Measurements from ENCODE around the gene KDM4E.
A peak's percentile ranks its signal among the peaks of the same experiment; 100 is the strongest.

Gene KDM4E

DNA sequence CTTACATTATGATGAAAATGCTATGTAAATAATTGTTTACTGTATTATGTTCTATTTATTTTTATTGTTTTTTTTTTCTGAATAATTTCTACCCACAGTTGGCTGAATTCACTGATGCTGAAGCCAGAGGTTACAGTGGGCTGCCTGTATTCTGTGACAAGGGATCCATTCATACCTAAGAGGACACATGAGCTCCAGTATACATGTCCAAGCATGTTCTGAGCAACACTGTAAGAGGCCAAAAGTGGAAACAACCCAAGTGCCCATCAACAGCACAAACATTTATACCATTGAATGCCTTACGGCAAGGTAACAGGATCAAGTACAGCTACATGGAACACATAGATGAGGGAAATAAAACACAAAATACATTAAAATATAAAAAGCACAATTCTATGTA, 40.3 kb downstream of the KDM4E start:
- Histone ChIP-seq H3K9ac (ENCODE audit: low read length) (no peak overlapping the region), H3K4me3 (ENCODE audit: low read depth, low read length, poor library complexity, severe bottlenecking) (no peak overlapping the region), H2AFZ (ENCODE audit: low read length) (no peak overlapping the region), H3F3A (ENCODE audit: insufficient read depth, low read length) (no peaks in the 10 kb centered on the region), H3K79me2 (ENCODE audit: insufficient read depth, low read length) (no peaks in the 10 kb centered on the region), H4K20me1 (ENCODE audit: insufficient read depth, low read length) (no peaks in the 10 kb centered on the region), H3K9me2 (ENCODE audit: low read depth, low read length) (no peaks in the 10 kb centered on the region), H3K27ac (ENCODE audit: low read depth, low read length, poor library complexity, severe bottlenecking) (no peak overlapping the region), H3K4me2 (ENCODE audit: low read length) (no peak overlapping the region), H3K4me1 (ENCODE audit: insufficient read depth, low read length, severe bottlenecking) (peaks cover 17% of the 10 kb centered on the region), H3K36me3 (ENCODE audit: insufficient read depth, low read length) (no peaks in the 10 kb centered on the region), H3K9me3 (ENCODE audit: low read length) (no peaks in the 10 kb centered on the region), H3K27me3 (ENCODE audit: insufficient read depth, low read length) (no peaks in the 10 kb centered on the region)
- TF ChIP-seq EZH2 (IDR thresholded peaks at IDR 0.05; ENCODE audit: borderline replicate concordance, low read length), result no peak
- TF ChIP-seq, protein P1, sequence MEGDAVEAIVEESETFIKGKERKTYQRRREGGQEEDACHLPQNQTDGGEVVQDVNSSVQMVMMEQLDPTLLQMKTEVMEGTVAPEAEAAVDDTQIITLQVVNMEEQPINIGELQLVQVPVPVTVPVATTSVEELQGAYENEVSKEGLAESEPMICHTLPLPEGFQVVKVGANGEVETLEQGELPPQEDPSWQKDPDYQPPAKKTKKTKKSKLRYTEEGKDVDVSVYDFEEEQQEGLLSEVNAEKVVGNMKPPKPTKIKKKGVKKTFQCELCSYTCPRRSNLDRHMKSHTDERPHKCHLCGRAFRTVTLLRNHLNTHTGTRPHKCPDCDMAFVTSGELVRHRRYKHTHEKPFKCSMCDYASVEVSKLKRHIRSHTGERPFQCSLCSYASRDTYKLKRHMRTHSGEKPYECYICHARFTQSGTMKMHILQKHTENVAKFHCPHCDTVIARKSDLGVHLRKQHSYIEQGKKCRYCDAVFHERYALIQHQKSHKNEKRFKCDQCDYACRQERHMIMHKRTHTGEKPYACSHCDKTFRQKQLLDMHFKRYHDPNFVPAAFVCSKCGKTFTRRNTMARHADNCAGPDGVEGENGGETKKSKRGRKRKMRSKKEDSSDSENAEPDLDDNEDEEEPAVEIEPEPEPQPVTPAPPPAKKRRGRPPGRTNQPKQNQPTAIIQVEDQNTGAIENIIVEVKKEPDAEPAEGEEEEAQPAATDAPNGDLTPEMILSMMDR (IDR thresholded peaks at IDR 0.05; ENCODE audit: low read length), result no peak

DNA sequence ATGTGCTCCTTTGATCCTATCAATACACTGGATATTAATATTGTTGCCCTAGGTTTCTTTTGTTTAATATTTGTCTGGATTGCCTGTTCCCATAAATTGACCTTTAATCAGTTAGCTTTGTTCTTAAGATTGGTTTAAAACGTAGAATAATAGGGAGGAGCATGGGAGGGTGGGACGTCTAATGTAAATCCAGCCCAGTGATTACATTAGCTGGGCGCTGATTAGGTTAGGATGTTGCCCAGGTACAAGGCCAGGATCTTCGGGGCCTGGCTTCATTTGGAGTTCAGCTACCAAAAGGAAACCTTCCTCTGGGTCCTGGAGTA, 41.6 kb downstream of the KDM4E start, which contains the start of gene SRSF8:
Gene SRSF8 (plus strand): TSS at position 204 of the 323 bp plus-strand sequence. CDS start 308 bp downstream, outside the sequence.
- Histone ChIP-seq H3K27ac (ENCODE audit: low read depth, low read length, poor library complexity, severe bottlenecking) (peak within 1 kb of the TSS; percentile 49), H3K9me2 (ENCODE audit: low read depth, low read length) (no peaks in the 10 kb centered on the region), H4K20me1 (ENCODE audit: insufficient read depth, low read length) (no peaks in the 10 kb centered on the region), H3K79me2 (ENCODE audit: insufficient read depth, low read length) (no peaks in the 10 kb centered on the region), H3K36me3 (ENCODE audit: insufficient read depth, low read length) (no peaks in the 10 kb centered on the region), H3K9ac (ENCODE audit: low read length) (peak within 1 kb of the TSS; percentile 59), H3K4me3 (ENCODE audit: low read depth, low read length, poor library complexity, severe bottlenecking) (peak within 1 kb of the TSS; percentile 71), H3F3A (ENCODE audit: insufficient read depth, low read length) (no peaks in the 10 kb centered on the region), H3K27me3 (ENCODE audit: insufficient read depth, low read length) (no peaks in the 10 kb centered on the region), H3K9me3 (ENCODE audit: low read length) (no peaks in the 10 kb centered on the region), H3K4me1 (ENCODE audit: insufficient read depth, low read length, severe bottlenecking) (peaks cover 17% of the 10 kb centered on the region), H2AFZ (ENCODE audit: low read length) (peak within 1 kb of the TSS; percentile 89; the same call in 1 of the 2 replicates), H3K4me2 (ENCODE audit: low read length) (peak within 1 kb of the TSS; percentile 79)
- no peak for TF ChIP-seq EZH2 (IDR thresholded peaks at IDR 0.05; ENCODE audit: borderline replicate concordance, low read length)
- TF ChIP-seq, protein P1 (IDR thresholded peaks at IDR 0.05; ENCODE audit: low read length), result no peak

DNA sequence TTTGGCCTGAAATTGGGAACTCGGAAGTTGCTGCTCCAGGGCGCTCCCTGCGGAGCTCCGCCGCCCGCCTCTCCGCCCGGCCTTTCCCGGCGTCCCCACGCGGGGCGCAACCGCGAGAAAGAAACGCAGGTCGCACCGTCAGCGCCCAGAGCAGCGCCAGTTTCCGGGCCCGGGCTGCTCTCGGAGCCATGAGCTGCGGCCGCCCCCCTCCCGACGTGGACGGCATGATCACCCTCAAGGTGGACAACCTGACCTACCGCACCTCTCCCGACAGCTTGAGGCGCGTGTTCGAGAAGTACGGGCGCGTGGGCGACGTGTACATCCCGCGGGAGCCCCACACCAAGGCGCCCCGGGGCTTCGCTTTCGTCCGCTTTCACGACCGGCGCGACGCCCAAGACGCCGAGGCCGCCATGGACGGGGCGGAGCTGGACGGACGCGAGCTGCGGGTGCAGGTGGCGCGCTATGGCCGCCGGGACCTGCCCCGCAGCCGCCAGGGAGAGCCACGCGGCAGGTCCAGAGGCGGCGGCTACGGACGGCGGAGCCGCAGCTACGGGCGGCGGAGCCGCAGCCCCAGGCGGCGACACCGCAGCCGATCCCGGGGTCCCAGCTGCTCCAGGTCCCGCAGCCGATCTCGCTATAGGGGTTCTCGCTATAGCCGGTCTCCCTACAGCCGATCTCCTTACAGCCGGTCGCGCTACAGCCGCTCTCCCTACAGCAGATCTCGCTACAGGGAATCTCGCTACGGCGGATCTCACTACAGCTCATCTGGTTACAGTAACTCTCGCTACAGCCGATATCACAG, 42.2 kb downstream of the KDM4E start:
- Histone ChIP-seq H3K27me3 (ENCODE audit: insufficient read depth, low read length) (no peaks in the 10 kb centered on the region), H2AFZ (ENCODE audit: low read length) (no peak overlapping the region), H3K4me2 (ENCODE audit: low read length) (peak overlapping the region; percentile 79), H3K9me2 (ENCODE audit: low read depth, low read length) (no peaks in the 10 kb centered on the region), H3K27ac (ENCODE audit: low read depth, low read length, poor library complexity, severe bottlenecking) (peak overlapping the region; percentile 49), H3K9me3 (ENCODE audit: low read length) (no peaks in the 10 kb centered on the region), H4K20me1 (ENCODE audit: insufficient read depth, low read length) (no peaks in the 10 kb centered on the region), H3F3A (ENCODE audit: insufficient read depth, low read length) (no peaks in the 10 kb centered on the region), H3K36me3 (ENCODE audit: insufficient read depth, low read length) (no peaks in the 10 kb centered on the region), H3K4me3 (ENCODE audit: low read depth, low read length, poor library complexity, severe bottlenecking) (peak overlapping the region; percentile 71), H3K9ac (ENCODE audit: low read length) (peak overlapping the region; percentile 59), H3K4me1 (ENCODE audit: insufficient read depth, low read length, severe bottlenecking) (peaks cover 17% of the 10 kb centered on the region), H3K79me2 (ENCODE audit: insufficient read depth, low read length) (no peaks in the 10 kb centered on the region)
- TF ChIP-seq, protein P1 (IDR thresholded peaks at IDR 0.05; ENCODE audit: low read length), result peak; percentile 27; the same call in 1 of the 2 replicates
- no peak for TF ChIP-seq EZH2 (IDR thresholded peaks at IDR 0.05; ENCODE audit: borderline replicate concordance, low read length)

Data from OCI-LY1 (cell line).